ENCODE data around the gene MKLN1.
A peak's percentile ranks its signal among the peaks of the same experiment; 100 is the strongest.

The MKLN1 gene

GRCh38 chr7:131527456-131527855 is 199.8 kb downstream of the MKLN1 start:
- DNase-seq, result peak in 3 of 4 experiments; percentile 34 to 53 (median 36)

- no peak for DNase-seq
Observed at GRCh38 chr7:131529179-131529578, 201.5 kb downstream of the MKLN1 start.

- no peak for DNase-seq
Observed at GRCh38 chr7:131529617-131530016, 201.9 kb downstream of the MKLN1 start.

GRCh38 chr7:131530137-131530536 is 202.5 kb downstream of the MKLN1 start:
- DNase-seq, result no peak

- DNase-seq, result no peak
Observed at GRCh38 chr7:131532570-131533091, 205.0 kb downstream of the MKLN1 start.

- no peak for DNase-seq
Observed at GRCh38 chr7:131533151-131533559, 205.5 kb downstream of the MKLN1 start.

- DNase-seq, result no peak
Observed at GRCh38 chr7:131533566-131534561, 206.2 kb downstream of the MKLN1 start.

- DNase-seq, result no peak
Observed at GRCh38 chr7:131536361-131536849, 208.7 kb downstream of the MKLN1 start.

GRCh38 chr7:131537571-131537978 is 209.9 kb downstream of the MKLN1 start:
- DNase-seq, result no peak

GRCh38 chr7:131538071-131538812 is 210.6 kb downstream of the MKLN1 start:
- DNase-seq, result no peak

GRCh38 chr7:131538813-131539179 is 211.1 kb downstream of the MKLN1 start:
- no peak for DNase-seq

GRCh38 chr7:131540491-131541162 is 213.0 kb downstream of the MKLN1 start:
- no peak for DNase-seq

GRCh38 chr7:131543298-131543697 is 215.6 kb downstream of the MKLN1 start:
- no peak for DNase-seq

GRCh38 chr7:131544021-131544420 is 216.3 kb downstream of the MKLN1 start:
- DNase-seq, result no peak

- peak in 3 of 4 experiments; percentile 19 to 25 (median 22) for DNase-seq
Observed at GRCh38 chr7:131544449-131545301, 217.0 kb downstream of the MKLN1 start.

GRCh38 chr7:131546126-131546525 is 218.4 kb downstream of the MKLN1 start:
- DNase-seq, result no peak

All from suppressor macrophage (primary cell).